Left cardiac atrium (tissue), 4 donors: ENCODE data around the gene PIK3IP1. TPM values are rescaled to one million over a fixed set of nuclear protein-coding genes. Genes with fewer than 3 reads are reported as not detected.
"Not testable (repeated sequence)": the region's sequence is repeated elsewhere in the genome, so short reads cannot be mapped to it uniquely, and the experiment has no call there.

Experiments used
- ATAC-seq, 2 donors: fragments of 200-7000 bp; cut with Tn5 transposase; one replicate each; pipeline ENCODE4 v1.9.1; 2020; ENCODE audit warnings: mild to moderate bottlenecking in 2 of 2, moderate library complexity in 2 of 2
- DNase-seq: peaks from one replicate; pipeline ENCODE4 v3.0.0-alpha.2; 2020
- intact Hi-C, 2 donors: fragments of 100-400 bp; cut with DNase I; formaldehyde crosslinking; loops; one replicate each; pipeline versions ENCODE4 v1.14.1 to v1.15.1; 2022 to 2023
- total RNA-seq, 2 donors: library from RNA; stranded (reverse); fragmentation: NEBNext Ultra II Directional; extraction: Animal tissue kit (Norgen Biotek cat#: 25700); gene quantifications; one replicate each; pipeline ENCODE4 v1.2.1, GENCODE V29; 2021
- donor health status: DM: no; HTN: yes; CAD: no.
- donor health status: DM: no; HTN: yes; CAD: no; lungs with severe emphysema.
- donor health status: DM: yes; HTN: yes; CAD: no.
- donor health status: Dilated cardiomyopathy.

The PIK3IP1 gene
- total RNA-seq, 2 donors from 2014 or later: 5.2 to 15.6 TPM

GRCh38 chr22:31241200-31241599 lies 51.1 kb downstream of the PIK3IP1 start:
- intact Hi-C loops: no loop called here
- no peak for DNase-seq
- peak in 1 of 2 donors; percentile 14 for ATAC-seq

DNA sequence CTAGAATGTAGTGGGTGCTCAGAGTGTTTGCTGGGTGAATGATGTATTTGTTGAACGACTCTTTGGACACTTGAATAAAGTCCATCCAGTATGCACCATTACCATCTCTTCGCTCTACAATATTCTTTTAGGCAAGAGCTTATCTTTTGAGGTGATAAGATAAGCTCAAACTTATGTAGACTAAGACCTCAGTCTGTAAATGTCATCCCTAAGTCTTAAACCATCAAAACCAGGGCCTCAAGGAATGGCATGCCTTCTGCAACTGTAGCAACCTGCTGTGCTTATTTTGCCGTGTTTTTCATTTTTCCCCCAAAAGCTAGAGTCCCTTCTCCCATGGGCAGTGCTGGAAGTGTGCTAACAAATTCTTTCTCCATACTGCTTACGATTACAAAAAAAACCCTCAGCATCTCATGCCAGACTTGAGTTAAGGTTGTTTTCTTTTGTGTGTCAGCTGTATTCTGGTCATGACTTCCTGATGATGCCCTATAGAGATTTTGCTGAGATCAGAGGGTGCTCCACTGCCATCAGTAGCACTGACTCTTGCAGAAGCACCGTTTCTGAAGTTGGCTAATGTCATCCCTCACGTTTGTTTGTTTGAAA lies 52.4 kb downstream of the PIK3IP1 start:
- intact Hi-C loops: no loop called here
- ATAC-seq: no peak
- no peak for DNase-seq

- ATAC-seq (no peak), DNase-seq (no peak)
- intact Hi-C loops: no loop called here
Observed at GRCh38 chr22:31238057-31238456, 54.2 kb downstream of the PIK3IP1 start.

GRCh38 chr22:31236044-31236443 lies 56.2 kb downstream of the PIK3IP1 start:
- DNase-seq, intact Hi-C loops, ATAC-seq: not testable (repeated sequence)

DNA sequence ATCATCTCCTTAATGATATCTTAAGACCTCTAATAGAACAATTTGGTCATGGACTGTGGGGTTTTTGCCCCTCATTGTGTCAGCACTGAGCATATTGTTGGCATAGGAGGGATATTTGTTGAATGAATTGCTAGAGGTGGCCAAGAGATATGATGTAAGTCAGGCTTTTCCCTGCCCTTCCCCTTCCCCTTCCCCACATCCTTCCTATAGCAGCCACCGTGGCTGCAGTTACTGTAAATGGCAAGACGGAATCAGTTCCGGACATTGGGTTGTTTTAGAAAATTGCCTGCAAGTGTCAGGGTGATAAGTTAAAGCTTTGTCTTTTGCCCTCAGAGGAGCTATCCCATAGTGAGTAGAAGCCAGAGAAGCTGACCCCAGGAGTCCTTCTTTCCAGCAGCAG lies 57.2 kb downstream of the PIK3IP1 start:
- intact Hi-C loops: no loop called here
- DNase-seq (no peak), ATAC-seq (no peak)

DNA sequence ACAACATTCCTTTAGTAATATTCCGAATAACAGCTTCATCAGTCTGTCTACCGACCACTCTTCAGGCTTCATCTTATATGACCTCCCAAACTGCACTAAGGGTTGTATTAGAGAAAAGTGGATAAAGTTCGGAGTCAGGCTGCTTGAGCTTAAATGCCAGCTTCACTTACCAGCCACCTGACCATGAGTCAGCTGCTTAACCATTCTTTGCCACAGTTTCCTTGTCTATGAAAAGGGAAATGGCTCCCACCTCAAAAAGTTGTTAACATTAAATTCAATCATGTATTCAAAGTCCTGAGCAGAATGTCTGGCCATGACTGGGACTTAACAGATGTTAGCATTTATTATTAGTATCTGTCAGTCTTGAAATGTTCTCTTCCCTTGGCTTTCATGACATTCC lies 59.3 kb downstream of the PIK3IP1 start:
- DNase-seq (no peak), ATAC-seq (no peak)
- intact Hi-C loops: no loop called here

Other genes with a start within 250 kb of the PIK3IP1 start
- 100 to 1,000 TPM; 142 to 150 TPM for gene SMTN, start 211.2 kb downstream of the PIK3IP1 start, total RNA-seq
- 100 to 1,000 TPM; 118 to 145 TPM for gene SELENOM, start 184.9 kb downstream of the PIK3IP1 start, total RNA-seq
- 10 to 100 TPM; 13.3 to 26.4 TPM for gene INPP5J, start 169.5 kb downstream of the PIK3IP1 start, total RNA-seq
- gene PLA2G3, start 152.0 kb downstream of the PIK3IP1 start, total RNA-seq: not detected
- 10 to 100 TPM; 20.2 to 24.4 TPM for gene RNF185, start 132.3 kb downstream of the PIK3IP1 start, total RNA-seq
- 10 to 100 TPM; 10.2 to 18.5 TPM for gene LIMK2, start 80.2 kb downstream of the PIK3IP1 start, total RNA-seq
- gene PATZ1, start 53.9 kb upstream of the PIK3IP1 start, total RNA-seq: 10 to 100 TPM; 11.5 to 12.3 TPM
- gene DRG1, start 107.1 kb upstream of the PIK3IP1 start, total RNA-seq: 10 to 100 TPM; 52.1 to 61.4 TPM
- 10 to 100 TPM; 21.8 to 24.7 TPM for gene EIF4ENIF1, start 197.4 kb upstream of the PIK3IP1 start, total RNA-seq
- 1 to 10 TPM; 8.2 to 9.9 TPM for gene SFI1, start 204.0 kb upstream of the PIK3IP1 start, total RNA-seq